GM12878 (cell line): ENCODE data around the gene CHAT. TPM values are rescaled to one million over a fixed set of nuclear protein-coding genes. Genes with fewer than 3 reads are reported as not detected.

ENCODE experiments used
- ATAC-seq: fragments of 200-7000 bp; cut with Tn5 transposase; 3 replicates; pipeline ENCODE4 v1.9.1; 2020; ENCODE audit warnings: mild to moderate bottlenecking, moderate library complexity
- BruUV-seq: library from RNA; stranded (reverse); fragments of 400-500 nt; replicated peaks from 2 replicates; lab custom pipeline; 2021; lab: Mats Ljungman, UMichigan
- CTCF ChIA-PET: fragments of 300-600 bp; sonication (Branson Sonifier 250); formaldehyde crosslinking; extraction: SDS; loops from one replicate; lab custom pipeline; 2021; ENCODE audit warnings: inconsistent platforms; lab: Yijun Ruan, JAX
- POLR2A ChIA-PET: fragments of 350-600 bp; formaldehyde crosslinking; extraction: SDS; loops from one replicate; lab custom pipeline; 2021; ENCODE audit warnings: inconsistent platforms; lab: Charles Lee
- RAD21 ChIA-PET: fragments of 300-600 bp; sonication (Branson Sonifier 250); formaldehyde crosslinking; loops from one replicate; lab custom pipeline; 2023; ENCODE audit warnings: antibody characterized with exemption; ENCODE audit not compliant: unreplicated experiment; lab: Charles Lee
- SMC1A ChIA-PET: fragments of 300-600 bp; sonication (Branson Sonifier 250); formaldehyde crosslinking; loops from one replicate; lab custom pipeline; 2023; ENCODE audit not compliant: unreplicated experiment, uncharacterized antibody; lab: Charles Lee
- DNase-seq: peaks from one replicate; pipeline ENCODE4 v3.0.0-alpha.2; 2011; ENCODE audit warnings: low read depth, low spot score
- FAIRE-seq: peaks from 3 replicates; lab custom pipeline; 2011; peaks lifted over from hg19 to GRCh38; lab: Jason Lieb, UNC
- H2AFZ ChIP-seq: 2 replicates; pipeline ENCODE4 v1.6.0; 2011; ENCODE audit warnings: low read depth, low read length, control low read depth; ENCODE audit not compliant: control insufficient read depth
- H3K27ac ChIP-seq: 2 replicates; pipeline ENCODE4 v1.5.1; 2011; ENCODE audit warnings: control low read depth; ENCODE audit not compliant: control insufficient read depth, insufficient read depth
- H3K27me3 ChIP-seq, 2 experiments: replicated peaks in 1 of 2; 2 replicates each; pipeline versions ENCODE4 v1.6.0 to v1.6.1; 2011; ENCODE audit warnings: low read length in 1 of 2; ENCODE audit not compliant: control insufficient read depth in 2 of 2, insufficient read depth in 2 of 2
- H3K36me3 ChIP-seq, 2 experiments: 2 replicates each; pipeline ENCODE4 v1.5.1; 2011; ENCODE audit warnings: low read length in 1 of 2; ENCODE audit not compliant: control insufficient read depth in 2 of 2, insufficient read depth in 2 of 2
- H3K4me1 ChIP-seq: 2 replicates; pipeline ENCODE4 v1.6.1; 2011; ENCODE audit warnings: mild to moderate bottlenecking, low read length, moderate library complexity, mixed read lengths; ENCODE audit not compliant: control insufficient read depth, insufficient read depth
- H3K4me2 ChIP-seq: 2 replicates; pipeline ENCODE4 v1.6.0; 2011; ENCODE audit warnings: control low read depth; ENCODE audit not compliant: control insufficient read depth, insufficient read depth
- H3K4me3 ChIP-seq: fragments of 200-600 bp; sonication (generic); 2 replicates; pipeline ENCODE4 v1.5.1; 2016
- H3K79me2 ChIP-seq: 2 replicates; pipeline ENCODE4 v1.6.0; 2011; ENCODE audit warnings: low read length; ENCODE audit not compliant: control insufficient read depth, insufficient read depth
- H3K9ac ChIP-seq: 2 replicates; pipeline ENCODE4 v1.8.0; 2011; ENCODE audit warnings: low read length, control low read depth, mixed read lengths; ENCODE audit not compliant: control insufficient read depth, insufficient read depth
- H3K9me3 ChIP-seq: replicated peaks from 3 replicates; pipeline ENCODE4 v1.5.1; 2011; ENCODE audit warnings: mild to moderate bottlenecking, low read length; ENCODE audit not compliant: control insufficient read depth, insufficient read depth
- H4K20me1 ChIP-seq: 2 replicates; pipeline ENCODE4 v1.6.0; 2011; ENCODE audit not compliant: control insufficient read depth, insufficient read depth
- CREB1 ChIP-seq: IDR thresholded peaks from 2 replicates; pipeline ENCODE4 v1.6.1; 2012; ENCODE audit warnings: low read depth, mild to moderate bottlenecking, inconsistent platforms
- EGR1 ChIP-seq, 2 experiments: IDR thresholded peaks; 1 replicate in 1 of 2; 2 replicates in 1 of 2; pipeline ENCODE4 v1.6.1; 2011 to 2012; ENCODE audit warnings: low read depth in 2 of 2, low read length in 2 of 2, borderline replicate concordance in 1 of 2, mild to moderate bottlenecking in 1 of 2, moderate library complexity in 1 of 2
- GATAD2B ChIP-seq: fragments of 450-650 bp; conservative IDR thresholded peaks from 2 replicates; pipeline ENCODE4 v1.6.1; 2017; ENCODE audit warnings: low read depth, mild to moderate bottlenecking, moderate library complexity
- KDM1A ChIP-seq: fragments of 200-600 bp; sonication (generic); IDR thresholded peaks from 2 replicates; pipeline ENCODE4 v1.6.1; 2016; ENCODE audit warnings: borderline replicate concordance
- MYB ChIP-seq: fragments of 150-350 bp; IDR thresholded peaks from 2 replicates; pipeline ENCODE4 v1.6.1; 2014; ENCODE audit warnings: mild to moderate bottlenecking, low read depth, low read length, borderline replicate concordance
- NR2C2 ChIP-seq: IDR thresholded peaks from 2 replicates; pipeline ENCODE4 v1.6.1; 2011; ENCODE audit warnings: borderline replicate concordance, low read depth; ENCODE audit not compliant: control insufficient read depth, insufficient read length
- PAX8 ChIP-seq: fragments of 450-650 bp; IDR thresholded peaks from 2 replicates; pipeline ENCODE4 v1.6.1; 2017; ENCODE audit warnings: mild to moderate bottlenecking, moderate library complexity
- RCOR1 ChIP-seq: conservative IDR thresholded peaks from 2 replicates; pipeline ENCODE4 v1.6.1; 2012; ENCODE audit warnings: low read depth, low read length, improper control_type of control experiment
- SMAD5 ChIP-seq: IDR thresholded peaks from 2 replicates; pipeline ENCODE4 v1.6.1; 2016; ENCODE audit warnings: antibody characterized with exemption, low read depth
- SMC3 ChIP-seq: IDR thresholded peaks from 2 replicates; pipeline ENCODE4 v1.6.1; 2011; ENCODE audit warnings: low read length, improper control_type of control experiment, borderline replicate concordance
- SP1 ChIP-seq: IDR thresholded peaks from one replicate; pipeline ENCODE4 v1.6.1; 2011; ENCODE audit warnings: low read depth, low read length
- SREBF2 ChIP-seq: IDR thresholded peaks from 2 replicates; pipeline ENCODE4 v1.6.1; 2012; ENCODE audit warnings: mild to moderate bottlenecking, low read length
- STAT3 ChIP-seq: IDR thresholded peaks from 2 replicates; pipeline ENCODE4 v1.6.1; 2011; ENCODE audit warnings: low read depth, low read length, improper control_type of control experiment
- ZNF217 ChIP-seq: fragments of 450-650 bp; IDR thresholded peaks from 2 replicates; pipeline ENCODE4 v1.6.1; 2017; ENCODE audit warnings: antibody characterized with exemption, mild to moderate bottlenecking
- WGBS: methylation state at CpG from one replicate; pipeline ENCODE4 v1.1.6; 2016; ENCODE audit warnings: low lambda C conversion rate; ENCODE audit not compliant: insufficient replicate concordance, insufficient coverage; ENCODE audit errors: missing lambda C conversion rate; 5-methylcytosine and 5-hydroxymethylcytosine counted together
- in situ Hi-C: fragments of 300-500 bp; cut with MboI; formaldehyde crosslinking; loops from 9 replicates; pipeline ENCODE4 v1.14.3; 2018; ENCODE audit warnings: mixed read lengths
- intact Hi-C: fragments of 100-400 bp; cut with micrococcal nuclease; formaldehyde crosslinking; loops from one replicate; pipeline ENCODE4 v1.14.2; 2022; ENCODE audit not compliant: unreplicated experiment
- polyA plus RNA-seq, 11 experiments: library from polyadenylated mRNA; depleted of rRNA in 4 of 11; unstranded in 6 of 11; stranded (reverse) in 5 of 11; fragments of >200 nt; fragmentation: Nextera tagmentation in 4 of 11; fragmentation: Illumina TruSeq in 1 of 11; extraction: Ambion mirVana in 4 of 11; extraction: Trizol in 1 of 11; gene quantifications; 1 replicate in 1 of 11; 2 replicates in 10 of 11; pipeline versions ENCODE4 v1.2.1 to v1.2.3, GENCODE V29; 2011 to 2016; ENCODE audit warnings: inconsistent platforms in 2 of 11, missing spikeins in 2 of 11, low read depth in 1 of 11
- total RNA-seq, 4 experiments: library from RNA; depleted of rRNA in 3 of 4; stranded (reverse); fragments of >200 nt in 3 of 4; fragmentation: Illumina TruSeq in 1 of 4; extraction: Trizol in 1 of 4; gene quantifications; 2 replicates each; pipeline versions ENCODE4 v1.2.1 to v1.2.3, GENCODE V29; 2013 to 2021
- TF ChIP-seq, protein P1 (sequence below): fragments of 450-650 bp; IDR thresholded peaks from 2 replicates; pipeline ENCODE4 v1.6.1; 2016; ENCODE audit warnings: mild to moderate bottlenecking

CHAT gene
- total and polyA plus RNA-seq, 10 of the 15 experiments (the other 5 are each of a cell fraction or from before 2014, with no cell fraction given), result not detected

DNA sequence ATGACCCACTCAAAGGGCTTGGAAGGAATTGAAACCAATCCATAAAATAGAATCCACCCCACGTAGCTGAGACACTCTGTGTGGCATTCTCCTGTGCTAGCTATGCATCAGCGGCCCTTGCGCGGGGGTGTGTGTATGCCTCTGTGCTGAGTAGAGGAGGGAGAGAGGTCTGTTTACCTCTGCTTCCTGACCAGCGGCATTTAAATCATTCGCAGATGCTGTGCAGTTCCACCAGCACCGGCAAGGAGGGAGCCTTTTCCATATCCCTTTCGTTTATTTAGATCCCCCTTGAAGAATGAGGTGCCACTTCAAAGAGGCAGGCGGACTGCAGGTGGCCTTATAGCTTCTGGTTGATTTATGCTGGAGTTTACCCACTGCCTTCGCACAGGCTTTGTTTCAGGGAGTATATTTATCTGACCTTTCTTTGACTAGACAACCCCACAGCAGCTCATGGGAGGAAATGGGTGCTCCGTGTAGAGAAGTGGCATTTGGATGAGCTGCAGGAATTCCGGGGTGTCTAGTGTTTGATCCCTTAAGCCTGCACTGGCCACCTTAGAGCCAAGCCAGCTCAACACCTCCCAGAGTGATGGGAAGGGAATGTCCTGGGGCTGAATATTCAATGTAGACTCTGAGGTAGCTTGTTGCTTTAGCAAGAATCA lies 77.0 kb downstream of the CHAT start (continued):
- TF ChIP-seq SREBF2 (no peak), EGR1 (IDR thresholded peaks at IDR 0.05; ENCODE audit: borderline replicate concordance in 1 of 2, low read depth in 2 of 2, low read length in 2 of 2) (no peak), SMC3 (no peak)
- TF ChIP-seq, protein P1, sequence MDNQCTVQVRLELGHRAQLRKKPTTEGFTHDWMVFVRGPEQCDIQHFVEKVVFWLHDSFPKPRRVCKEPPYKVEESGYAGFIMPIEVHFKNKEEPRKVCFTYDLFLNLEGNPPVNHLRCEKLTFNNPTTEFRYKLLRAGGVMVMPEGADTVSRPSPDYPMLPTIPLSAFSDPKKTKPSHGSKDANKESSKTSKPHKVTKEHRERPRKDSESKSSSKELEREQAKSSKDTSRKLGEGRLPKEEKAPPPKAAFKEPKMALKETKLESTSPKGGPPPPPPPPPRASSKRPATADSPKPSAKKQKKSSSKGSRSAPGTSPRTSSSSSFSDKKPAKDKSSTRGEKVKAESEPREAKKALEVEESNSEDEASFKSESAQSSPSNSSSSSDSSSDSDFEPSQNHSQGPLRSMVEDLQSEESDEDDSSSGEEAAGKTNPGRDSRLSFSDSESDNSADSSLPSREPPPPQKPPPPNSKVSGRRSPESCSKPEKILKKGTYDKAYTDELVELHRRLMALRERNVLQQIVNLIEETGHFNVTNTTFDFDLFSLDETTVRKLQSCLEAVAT, result no peak

DNA sequence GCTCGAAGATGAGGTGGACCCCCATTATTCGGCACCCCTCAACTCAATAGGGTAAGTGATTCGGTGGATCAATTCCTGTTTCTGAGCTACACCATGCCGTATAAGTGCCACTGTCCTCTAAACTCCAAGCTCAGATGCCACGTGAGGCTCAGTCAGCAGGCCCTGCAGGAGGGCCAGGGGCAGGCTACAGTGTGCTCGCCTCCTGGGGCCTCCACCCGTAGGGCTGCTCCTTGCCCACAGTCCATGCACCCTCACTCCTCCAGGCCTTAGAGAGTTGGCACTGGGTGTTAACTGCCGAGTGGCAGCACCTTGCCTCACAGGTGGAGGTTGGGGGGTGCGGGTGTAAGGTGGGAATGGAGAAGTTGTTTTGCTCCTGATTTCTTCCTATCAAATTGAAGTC lies 77.8 kb downstream of the CHAT start:
- intact Hi-C loops (no loop called here), in situ Hi-C loops (no loop called here)
- ChIA-PET CTCF (no interaction called here), RAD21 (no interaction called here), SMC1A (no interaction called here), POLR2A (no interaction called here)
- Histone ChIP-seq H3K27me3 (peaks cover 10 to 13% of the 10 kb centered on the region in 2 experiments; a peak in 3 of 4 replicates), H4K20me1 (no peaks in the 10 kb centered on the region), H3K4me1 (no peaks in the 10 kb centered on the region), H3K4me3 (no peak overlapping the region), H3K27ac (no peak overlapping the region), H3K9me3 (no peaks in the 10 kb centered on the region; the same call in 2 of the 3 replicates), H2AFZ (no peak overlapping the region), H3K4me2 (no peak overlapping the region), H3K9ac (no peak overlapping the region), H3K36me3 (no peaks in the 10 kb centered on the region), H3K79me2 (no peaks in the 10 kb centered on the region)
- no peak for TF ChIP-seq KDM1A
- TF ChIP-seq NR2C2, result no peak
- no peak for TF ChIP-seq GATAD2B
- no peak for TF ChIP-seq SMAD5
- TF ChIP-seq CREB1, result no peak
- no peak for TF ChIP-seq PAX8
- no peak for TF ChIP-seq MYB
- TF ChIP-seq STAT3, result no peak
- no peak for TF ChIP-seq SP1
- TF ChIP-seq RCOR1, result no peak
- no peak for TF ChIP-seq ZNF217
- no peak for FAIRE-seq
- 20% methylated on average over 9 of the region's 9 CpGs for WGBS
- no peak for ATAC-seq
- BruUV-seq, result no TSS peak
- no peak for DNase-seq
